ENCODE data around the gene PCGF6.

Gene PCGF6

GRCh38 chr10:103254538-103255325 is 96.2 kb downstream of the PCGF6 start:
- H3K4me3 ChIP-seq (ENCODE audit: low read depth, low read length), result no peak overlapping the region
- TF ChIP-seq, protein P1, sequence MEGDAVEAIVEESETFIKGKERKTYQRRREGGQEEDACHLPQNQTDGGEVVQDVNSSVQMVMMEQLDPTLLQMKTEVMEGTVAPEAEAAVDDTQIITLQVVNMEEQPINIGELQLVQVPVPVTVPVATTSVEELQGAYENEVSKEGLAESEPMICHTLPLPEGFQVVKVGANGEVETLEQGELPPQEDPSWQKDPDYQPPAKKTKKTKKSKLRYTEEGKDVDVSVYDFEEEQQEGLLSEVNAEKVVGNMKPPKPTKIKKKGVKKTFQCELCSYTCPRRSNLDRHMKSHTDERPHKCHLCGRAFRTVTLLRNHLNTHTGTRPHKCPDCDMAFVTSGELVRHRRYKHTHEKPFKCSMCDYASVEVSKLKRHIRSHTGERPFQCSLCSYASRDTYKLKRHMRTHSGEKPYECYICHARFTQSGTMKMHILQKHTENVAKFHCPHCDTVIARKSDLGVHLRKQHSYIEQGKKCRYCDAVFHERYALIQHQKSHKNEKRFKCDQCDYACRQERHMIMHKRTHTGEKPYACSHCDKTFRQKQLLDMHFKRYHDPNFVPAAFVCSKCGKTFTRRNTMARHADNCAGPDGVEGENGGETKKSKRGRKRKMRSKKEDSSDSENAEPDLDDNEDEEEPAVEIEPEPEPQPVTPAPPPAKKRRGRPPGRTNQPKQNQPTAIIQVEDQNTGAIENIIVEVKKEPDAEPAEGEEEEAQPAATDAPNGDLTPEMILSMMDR (IDR thresholded peaks at IDR 0.05; ENCODE audit: low read depth, low read length), result no peak

- H3K4me3 ChIP-seq (ENCODE audit: low read depth, low read length), result no peak overlapping the region
- TF ChIP-seq, protein P1 (IDR thresholded peaks at IDR 0.05; ENCODE audit: low read depth, low read length), result no peak
Measured at GRCh38 chr10:103254113-103254512, 96.8 kb downstream of the PCGF6 start.

All from WI38 (cell line).